ENCODE data around the gene PLEKHA3. TPM values are rescaled to one million over a fixed set of nuclear protein-coding genes. Genes with fewer than 3 reads are reported as not detected.

PLEKHA3 gene
- total RNA-seq, 6 donors from 2014 or later: 5.2 to 28.9 (median 14.8) TPM

GRCh38 chr2:178530131-178530530 is 49.9 kb downstream of the PLEKHA3 start:
- no peaks in the 10 kb centered on the region for H3K9me3 ChIP-seq
- no peaks in the 10 kb centered on the region for H3K4me1 ChIP-seq
- no peak for TF ChIP-seq POLR2A (IDR thresholded peaks at IDR 0.05)
- TF ChIP-seq CTCF (IDR thresholded peaks at IDR 0.05): no peak
- TF ChIP-seq EP300 (IDR thresholded peaks at IDR 0.05): no peak
- TF ChIP-seq POLR2AphosphoS5 (IDR thresholded peaks at IDR 0.05): no peak
- peaks cover 0 to 39% (median 27%) of the 10 kb centered on the region in 4 donors for H3K36me3 ChIP-seq
- H3K27ac ChIP-seq: peak overlapping the region in 3 of 4 donors; percentile 53 to 68 (median 63)
- no peaks in the 10 kb centered on the region for H3K27me3 ChIP-seq
- WGBS, 2 donors: 55 to 74% methylated on average over 2 of the region's 2 CpGs
- ATAC-seq (ENCODE audit: low FRiP score in 2 of 2): peak in 1 of 2 donors; percentile 53
- no peak overlapping the region for H3K4me3 ChIP-seq
- no peak for DNase-seq

GRCh38 chr2:178530625-178531142 is 50.4 kb downstream of the PLEKHA3 start:
- peak; percentile 74 to 79 for ATAC-seq (ENCODE audit: low FRiP score in 2 of 2)
- H3K36me3 ChIP-seq: peaks cover 0 to 45% (median 28%) of the 10 kb centered on the region in 4 donors
- peak overlapping the region; percentile 50 to 68 (median 58) for H3K27ac ChIP-seq

GRCh38 chr2:178531168-178531567 is 50.9 kb downstream of the PLEKHA3 start:
- Histone ChIP-seq H3K27ac (peak overlapping the region; percentile 50 to 68 (median 58)), H3K27me3 (no peaks in the 10 kb centered on the region), H3K4me1 (no peaks in the 10 kb centered on the region), H3K9me3 (no peaks in the 10 kb centered on the region), H3K4me3 (no peak overlapping the region), H3K36me3 (peaks cover 0 to 50% (median 30%) of the 10 kb centered on the region in 4 donors)
- 83 to 85% methylated on average over 9 to 12 of the region's 12 CpGs for WGBS, 2 donors
- ATAC-seq (ENCODE audit: low FRiP score in 2 of 2) (peak in 1 of 2 donors; percentile 46), DNase-seq (no peak)
- TF ChIP-seq EP300 (IDR thresholded peaks at IDR 0.05) (no peak), POLR2AphosphoS5 (IDR thresholded peaks at IDR 0.05) (no peak), POLR2A (IDR thresholded peaks at IDR 0.05) (no peak), CTCF (IDR thresholded peaks at IDR 0.05) (no peak)

More at GRCh38 chr2:178530625-178531142, 50.4 kb downstream of the PLEKHA3 start:
- 65 to 74% methylated on average over 8 of the region's 8 CpGs for WGBS, 2 donors
- H3K27me3 ChIP-seq: no peaks in the 10 kb centered on the region
- H3K9me3 ChIP-seq: no peaks in the 10 kb centered on the region
- peak in 1 of 2 donors; percentile 28 for DNase-seq
- H3K4me1 ChIP-seq: no peaks in the 10 kb centered on the region
- TF ChIP-seq CTCF (IDR thresholded peaks at IDR 0.05) (no peak), EP300 (IDR thresholded peaks at IDR 0.05) (no peak)
- H3K4me3 ChIP-seq: no peak overlapping the region

GRCh38 chr2:178536037-178536436 is 55.8 kb downstream of the PLEKHA3 start:
- 96 to 98% methylated on average over 4 of the region's 4 CpGs for WGBS, 2 donors
- no peak for ATAC-seq (ENCODE audit: low FRiP score in 2 of 2)
- H3K36me3 ChIP-seq: peaks cover 5 to 95% (median 61%) of the 10 kb centered on the region in 4 donors

More at GRCh38 chr2:178536037-178536436, 55.8 kb downstream of the PLEKHA3 start:
- Histone ChIP-seq H3K4me1 (no peaks in the 10 kb centered on the region), H3K27ac (no peak overlapping the region), H3K4me3 (no peak overlapping the region), H3K9me3 (no peaks in the 10 kb centered on the region), H3K27me3 (no peaks in the 10 kb centered on the region)
- TF ChIP-seq EP300 (IDR thresholded peaks at IDR 0.05) (no peak), POLR2A (IDR thresholded peaks at IDR 0.05) (no peak), POLR2AphosphoS5 (IDR thresholded peaks at IDR 0.05) (no peak), CTCF (IDR thresholded peaks at IDR 0.05) (no peak)
- DNase-seq: no peak
